GM12875 (cell line): ENCODE measurements around the gene FBXO21.
"Not testable (repeated sequence)": the region's sequence is repeated elsewhere in the genome, so short reads cannot be mapped to it uniquely, and the experiment has no call there.

Experiments
- H3K4me3 ChIP-seq: one replicate; pipeline ENCODE4 v1.5.1; 2011; ENCODE audit warnings: low read depth, low read length, control low read depth
- TF ChIP-seq, protein P1 (sequence below): IDR thresholded peaks from 2 replicates; pipeline ENCODE4 v1.5.1; 2011; ENCODE audit warnings: low read depth, mild to moderate bottlenecking, control low read depth, inconsistent platforms, low read length, moderate library complexity, borderline replicate concordance; ENCODE audit not compliant: insufficient read depth

FBXO21 gene

DNA sequence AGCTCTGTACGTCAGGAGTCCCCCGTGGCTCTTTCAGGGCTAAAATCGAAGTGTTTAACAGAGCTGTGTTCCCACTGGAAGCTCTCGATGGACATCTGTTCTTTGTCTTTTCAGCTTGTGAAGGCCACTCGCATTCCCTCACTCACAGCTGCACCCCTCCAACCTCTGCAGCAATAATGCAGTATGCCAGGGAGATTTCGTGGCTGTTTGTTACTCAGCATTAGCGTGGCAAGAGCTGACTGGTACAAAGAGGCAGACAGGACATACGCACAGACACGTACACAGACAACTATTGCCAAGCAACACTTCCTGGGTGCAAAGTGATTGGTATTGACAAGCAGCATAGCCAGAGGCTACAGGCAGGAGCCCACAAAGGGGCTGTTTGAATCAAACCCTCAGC lies 11.8 kb upstream of the FBXO21 start:
- TF ChIP-seq, protein P1, sequence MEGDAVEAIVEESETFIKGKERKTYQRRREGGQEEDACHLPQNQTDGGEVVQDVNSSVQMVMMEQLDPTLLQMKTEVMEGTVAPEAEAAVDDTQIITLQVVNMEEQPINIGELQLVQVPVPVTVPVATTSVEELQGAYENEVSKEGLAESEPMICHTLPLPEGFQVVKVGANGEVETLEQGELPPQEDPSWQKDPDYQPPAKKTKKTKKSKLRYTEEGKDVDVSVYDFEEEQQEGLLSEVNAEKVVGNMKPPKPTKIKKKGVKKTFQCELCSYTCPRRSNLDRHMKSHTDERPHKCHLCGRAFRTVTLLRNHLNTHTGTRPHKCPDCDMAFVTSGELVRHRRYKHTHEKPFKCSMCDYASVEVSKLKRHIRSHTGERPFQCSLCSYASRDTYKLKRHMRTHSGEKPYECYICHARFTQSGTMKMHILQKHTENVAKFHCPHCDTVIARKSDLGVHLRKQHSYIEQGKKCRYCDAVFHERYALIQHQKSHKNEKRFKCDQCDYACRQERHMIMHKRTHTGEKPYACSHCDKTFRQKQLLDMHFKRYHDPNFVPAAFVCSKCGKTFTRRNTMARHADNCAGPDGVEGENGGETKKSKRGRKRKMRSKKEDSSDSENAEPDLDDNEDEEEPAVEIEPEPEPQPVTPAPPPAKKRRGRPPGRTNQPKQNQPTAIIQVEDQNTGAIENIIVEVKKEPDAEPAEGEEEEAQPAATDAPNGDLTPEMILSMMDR, result no peak
- H3K4me3 ChIP-seq, result no peak overlapping the region

DNA sequence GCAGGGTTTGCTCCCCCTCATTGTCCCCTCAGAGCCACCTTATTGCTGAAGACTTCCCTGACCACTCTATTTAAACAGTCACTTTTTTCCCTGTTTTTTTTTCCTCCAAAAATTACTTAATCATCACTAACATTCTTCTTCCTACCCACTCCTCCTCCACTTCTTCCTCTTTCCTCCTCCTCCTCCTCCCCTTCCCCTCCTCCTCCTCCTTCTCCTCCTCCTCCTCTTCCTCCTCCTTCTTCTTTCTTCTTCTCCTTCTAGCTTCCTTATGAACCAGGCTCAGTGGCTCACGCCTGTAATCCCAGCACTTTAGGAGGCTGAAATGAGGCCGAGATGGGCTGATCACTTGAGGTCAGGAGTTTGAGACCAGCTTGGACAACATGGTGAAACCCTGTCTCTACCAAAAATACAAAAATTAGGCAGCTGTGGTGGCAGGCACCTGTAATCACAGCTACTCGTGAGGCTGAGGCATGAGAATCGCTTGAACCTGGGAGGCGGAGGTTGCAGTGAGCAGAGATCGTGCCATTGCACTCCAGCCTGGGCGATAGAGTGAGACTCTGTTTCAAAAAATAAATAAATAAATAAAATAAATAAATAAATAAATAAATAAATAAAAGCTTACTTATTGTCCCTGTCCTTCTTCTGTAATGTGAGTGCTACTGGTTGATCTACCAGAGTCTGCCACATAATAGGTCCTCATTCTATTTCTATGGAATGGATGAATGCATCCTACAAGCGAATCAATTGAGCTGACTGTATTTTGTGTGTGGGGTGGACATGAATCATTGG lies 9.9 kb upstream of the FBXO21 start:
- not testable (repeated sequence) for H3K4me3 ChIP-seq

DNA sequence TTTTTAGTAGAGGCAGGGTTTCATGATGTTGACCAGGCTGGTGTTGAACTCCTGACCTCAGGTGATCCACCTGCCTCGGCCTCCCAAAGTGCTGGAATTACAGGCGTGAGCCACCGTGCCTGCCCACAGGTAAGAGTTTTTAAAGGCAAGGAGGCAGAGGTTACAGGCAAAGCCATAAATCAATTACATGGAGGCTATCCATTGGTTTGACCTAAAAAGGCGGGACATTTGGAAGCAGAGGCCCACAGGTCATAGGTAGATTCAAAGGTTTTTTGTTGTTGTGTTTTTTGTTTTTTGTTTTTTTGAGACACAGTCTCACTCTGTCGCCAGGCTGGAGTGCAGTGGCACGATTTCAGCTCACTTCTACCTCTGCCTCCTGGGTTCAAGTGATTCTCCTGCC lies 6.1 kb upstream of the FBXO21 start:
- H3K4me3 ChIP-seq, result not testable (repeated sequence)

DNA sequence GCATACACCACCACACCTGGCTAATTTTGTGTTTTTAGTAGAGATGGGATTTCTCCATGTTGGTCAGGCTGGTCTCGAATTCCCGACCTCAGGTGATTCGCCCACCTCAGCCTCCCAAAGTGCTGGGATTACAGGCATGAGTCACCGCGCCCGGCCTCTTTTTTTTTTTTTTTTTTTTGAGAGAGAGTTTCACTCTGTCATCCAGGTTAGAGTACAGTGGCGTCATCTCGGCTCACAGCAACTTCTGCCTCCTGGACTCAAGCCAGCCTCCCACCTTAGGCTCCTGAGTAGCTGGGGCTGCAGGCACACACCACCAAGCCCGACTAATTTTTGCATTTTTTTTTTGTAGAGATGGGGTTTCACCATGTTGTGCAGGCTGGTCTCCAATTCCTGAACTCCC lies 4.8 kb upstream of the FBXO21 start:
- H3K4me3 ChIP-seq, result not testable (repeated sequence)

DNA sequence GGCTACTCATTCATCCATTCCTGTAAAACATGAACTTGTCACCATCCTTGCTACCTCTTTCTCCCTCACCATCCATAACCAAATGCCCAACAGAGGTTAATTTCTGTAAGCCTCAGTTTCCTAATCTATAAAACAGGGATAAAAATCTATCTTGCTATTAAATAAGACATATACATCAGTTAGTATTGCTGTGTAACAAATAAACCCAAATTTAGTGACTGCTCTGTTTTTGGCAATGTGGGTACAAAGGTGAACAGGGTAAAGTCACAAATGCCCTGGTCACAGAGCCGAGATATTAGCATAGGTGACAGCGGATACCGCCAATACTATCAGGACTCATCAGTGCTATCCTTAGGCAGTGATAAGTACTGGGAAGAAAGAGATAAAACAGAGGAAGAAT lies 3.6 kb upstream of the FBXO21 start:
- TF ChIP-seq, protein P1, result no peak
- no peak overlapping the region for H3K4me3 ChIP-seq

DNA sequence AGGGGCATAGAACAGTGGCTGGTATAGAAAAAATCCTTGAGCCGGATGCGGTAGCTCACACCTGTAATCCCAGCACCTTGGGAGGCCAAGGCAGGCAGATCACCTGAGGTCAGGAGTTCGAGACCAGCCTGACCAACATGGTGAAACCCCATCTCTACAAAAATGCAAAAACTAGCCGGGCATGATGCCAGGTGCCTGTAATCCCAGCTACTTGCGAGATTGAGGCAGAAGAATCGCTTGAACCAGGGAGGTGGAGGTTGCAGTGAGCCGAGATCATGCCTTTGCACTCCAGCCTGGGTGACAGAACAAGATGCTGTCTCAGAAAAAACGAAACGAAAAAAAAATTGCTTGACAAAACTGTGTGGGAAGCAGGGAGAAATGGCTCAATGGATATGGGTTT lies 2.3 kb upstream of the FBXO21 start:
- H3K4me3 ChIP-seq, result not testable (repeated sequence)

DNA sequence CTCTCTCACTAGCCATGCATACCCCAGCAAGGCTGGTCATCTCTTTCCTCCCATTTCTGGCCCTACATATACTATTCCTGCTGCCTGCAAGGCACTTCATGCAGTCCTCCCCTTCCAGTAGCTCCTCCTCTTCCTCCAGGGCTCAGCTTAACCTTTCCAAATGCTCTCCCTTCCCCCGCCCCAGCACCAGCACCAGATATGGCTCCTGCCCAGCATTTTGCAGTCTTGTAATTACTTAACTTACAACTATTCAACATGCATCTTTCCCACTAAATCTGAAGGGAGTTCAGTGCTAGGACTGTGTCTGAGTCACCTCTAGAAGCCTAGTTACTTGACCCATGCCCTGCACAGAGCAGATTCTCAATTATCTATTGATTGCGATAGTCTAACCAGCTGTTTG lies 1.8 kb upstream of the FBXO21 start:
- TF ChIP-seq, protein P1, result no peak
- no peak overlapping the region for H3K4me3 ChIP-seq

DNA sequence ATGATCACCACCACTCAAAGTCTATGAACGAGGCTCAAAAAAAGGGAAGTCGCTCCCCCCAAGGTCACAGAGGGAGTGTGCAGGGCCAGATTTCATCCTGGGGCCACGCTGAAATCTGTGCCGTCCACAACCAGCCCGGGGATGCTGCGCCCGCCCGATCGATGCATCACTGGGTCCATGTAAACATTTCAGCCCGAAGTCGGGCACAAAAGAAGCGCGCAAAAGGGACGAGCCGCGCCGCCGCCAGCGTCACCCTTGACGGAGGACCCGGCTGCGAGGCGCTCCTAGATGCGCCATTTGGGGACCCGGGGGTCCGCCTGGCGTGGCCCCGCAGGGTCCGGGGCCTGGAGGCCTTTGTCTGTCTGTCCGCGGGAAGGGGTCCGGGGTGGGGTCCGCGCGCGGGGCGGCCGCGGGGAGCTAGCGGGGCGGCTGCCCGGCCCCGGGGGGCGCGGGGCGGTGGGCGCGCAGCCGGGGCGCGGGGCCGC lies 503 bp downstream of the FBXO21 start:
- peak overlapping the region; percentile 99 for H3K4me3 ChIP-seq
- TF ChIP-seq, protein P1, result no peak

DNA sequence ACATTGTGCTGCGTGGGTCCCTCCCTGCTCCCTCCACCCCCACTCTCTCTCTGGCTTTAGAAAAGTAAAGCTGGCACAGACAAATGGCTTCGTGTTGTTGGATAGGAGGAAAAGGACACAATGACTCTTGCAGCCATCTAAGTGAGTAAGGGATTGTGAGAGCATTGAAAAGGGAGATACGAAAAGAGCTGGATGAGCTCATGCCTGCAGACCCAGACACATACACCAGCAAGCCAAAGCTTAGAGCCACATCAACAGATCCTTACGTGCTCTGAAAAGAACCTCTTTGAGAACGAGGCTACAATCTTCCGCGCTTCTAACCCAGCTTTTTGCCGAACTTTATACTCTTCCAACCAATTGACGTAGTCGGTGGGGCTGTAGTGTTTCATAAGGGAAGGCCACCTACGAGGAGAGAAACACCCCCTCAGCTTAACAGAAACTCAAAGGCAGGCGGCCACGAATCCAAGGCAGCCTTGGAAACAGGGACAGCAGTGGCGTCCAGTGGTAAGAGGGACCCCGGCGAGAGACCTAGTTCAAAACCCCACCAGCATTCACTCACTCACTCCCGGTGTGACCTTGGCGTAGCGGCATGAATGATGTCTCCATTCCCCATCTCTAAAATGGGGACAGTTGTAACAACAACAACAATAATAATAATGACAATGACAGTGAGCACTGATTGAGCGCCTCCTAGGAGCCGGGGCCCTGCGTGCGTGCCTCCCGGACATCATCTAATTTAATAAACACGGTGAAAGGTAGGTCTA lies 1.1 kb downstream of the FBXO21 start:
- TF ChIP-seq, protein P1, result no peak
- H3K4me3 ChIP-seq, result peak overlapping the region; percentile 99
